Testis (tissue), 3 donors: ENCODE measurements around the gene WDR88. TPM values are rescaled to one million over a fixed set of nuclear protein-coding genes. Genes with fewer than 3 reads are reported as not detected.

ENCODE experiments used
- DNase-seq: peaks from one replicate; pipeline ENCODE4 v3.0.0-alpha.2; 2019
- H3K27ac ChIP-seq, 2 donors: fragments of 200-600 bp; sonication (generic); one replicate each; pipeline ENCODE4 v1.5.1; 2019
- H3K27me3 ChIP-seq: fragments of 200-600 bp; sonication (generic); one replicate; pipeline ENCODE4 v1.5.1; 2019
- H3K36me3 ChIP-seq: fragments of 200-600 bp; sonication (generic); one replicate; pipeline ENCODE4 v1.5.1; 2017; ENCODE audit warnings: low read depth; ENCODE audit errors: missing control alignments
- H3K4me1 ChIP-seq: fragments of 200-600 bp; sonication (generic); one replicate; pipeline ENCODE4 v1.5.1; 2019
- H3K4me3 ChIP-seq, 2 donors: fragments of 200-600 bp; sonication (generic); one replicate each; pipeline ENCODE4 v1.5.1; 2017 to 2019
- H3K9me3 ChIP-seq: fragments of 200-600 bp; sonication (generic); one replicate; pipeline ENCODE4 v1.5.1; 2017
- CTCF ChIP-seq, 3 experiments: fragments of 450-650 bp in 2 of 3; fragments of 200-600 bp in 1 of 3; sonication (generic) in 1 of 3; IDR thresholded peaks; one replicate each; pipeline ENCODE4 v1.5.1; 2016 to 2019; ENCODE audit warnings: antibody characterized with exemption in 3 of 3, mild to moderate bottlenecking in 2 of 3, moderate library complexity in 1 of 3
- POLR2A ChIP-seq: fragments of 450-650 bp; IDR thresholded peaks from one replicate; pipeline ENCODE4 v1.6.1; 2017; ENCODE audit warnings: antibody characterized with exemption, mild to moderate bottlenecking, moderate library complexity
- WGBS, 2 donors: methylation state at CpG; one replicate each; pipeline ENCODE4 v1.1.5; 2018; 5-methylcytosine and 5-hydroxymethylcytosine counted together
- intact Hi-C: fragments of 100-400 bp; cut with DNase I; formaldehyde crosslinking; loops from one replicate; pipeline ENCODE4 v1.15.1; 2023; ENCODE audit warnings: low total_unique reads
- polyA plus RNA-seq: library from polyadenylated mRNA; stranded (reverse); fragments of 350-450 nt; fragmentation: Illumina TruSeq; extraction: RNeasy Lipid Tissue Mini Kit (QIAGEN cat#74804); gene quantifications from one replicate; pipeline ENCODE4 v1.2.3, GENCODE V29; 2014; ENCODE audit warnings: low read depth, low replicate concordance; ENCODE audit not compliant: insufficient read depth
- total RNA-seq, 2 donors: library from RNA; depleted of rRNA; stranded (reverse); fragments of >200 nt; gene quantifications; one replicate each; pipeline ENCODE4 v1.2.3, GENCODE V29; 2016

WDR88 gene
- total and polyA plus RNA-seq, 3 donors from 2014 or later: 5.0 to 15.3 (median 8.9) TPM

DNA sequence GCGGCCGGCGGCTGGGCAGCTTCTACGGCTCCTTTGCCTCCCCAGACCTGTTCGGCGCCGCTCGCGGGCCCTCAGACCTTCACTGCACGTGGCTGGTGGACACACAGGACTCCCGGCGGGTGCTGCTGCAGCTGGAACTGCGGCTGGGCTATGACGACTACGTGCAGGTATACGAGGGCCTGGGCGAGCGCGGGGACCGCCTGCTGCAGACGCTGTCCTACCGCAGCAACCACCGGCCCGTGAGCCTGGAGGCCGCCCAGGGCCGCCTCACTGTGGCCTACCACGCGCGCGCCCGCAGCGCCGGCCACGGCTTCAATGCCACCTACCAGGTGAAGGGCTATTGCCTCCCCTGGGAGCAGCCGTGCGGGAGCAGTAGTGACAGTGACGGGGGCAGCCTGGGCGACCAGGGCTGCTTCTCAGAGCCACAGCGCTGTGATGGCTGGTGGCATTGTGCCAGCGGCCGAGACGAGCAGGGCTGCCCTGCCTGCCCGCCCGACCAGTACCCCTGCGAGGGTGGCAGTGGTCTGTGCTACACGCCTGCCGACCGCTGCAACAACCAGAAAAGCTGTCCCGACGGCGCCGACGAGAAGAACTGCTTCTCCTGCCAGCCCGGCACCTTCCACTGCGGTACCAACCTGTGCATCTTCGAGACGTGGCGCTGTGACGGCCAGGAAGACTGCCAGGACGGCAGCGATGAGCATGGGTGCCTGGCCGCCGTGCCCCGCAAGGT is 73.8 kb downstream of the WDR88 start:
- WGBS, 2 donors: 93 to 100% methylated on average over 16 to 52 of the region's 64 CpGs
- H3K36me3 ChIP-seq: no peaks in the 10 kb centered on the region
- no peaks in the 10 kb centered on the region for H3K9me3 ChIP-seq
- TF ChIP-seq POLR2A (no peak), CTCF (IDR thresholded peaks at IDR 0.05) (no peak)
- DNase-seq: no peak
- no peaks in the 10 kb centered on the region for H3K27me3 ChIP-seq
- H3K4me1 ChIP-seq: peaks cover 2% of the 10 kb centered on the region
- no peak overlapping the region for H3K4me3 ChIP-seq
- H3K27ac ChIP-seq: no peak overlapping the region
- intact Hi-C loops: no loop called here

- WGBS, 2 donors: 94 to 96% methylated on average over 18 to 37 of the region's 38 CpGs
- no peak overlapping the region for H3K4me3 ChIP-seq
- peaks cover 2% of the 10 kb centered on the region for H3K4me1 ChIP-seq
- intact Hi-C loops: no loop called here
- H3K36me3 ChIP-seq: no peaks in the 10 kb centered on the region
- DNase-seq: no peak
- TF ChIP-seq POLR2A: no peak
- TF ChIP-seq CTCF (IDR thresholded peaks at IDR 0.05): no peak
- no peaks in the 10 kb centered on the region for H3K27me3 ChIP-seq
- H3K9me3 ChIP-seq: no peaks in the 10 kb centered on the region
- H3K27ac ChIP-seq: no peak overlapping the region
Observed at GRCh38 chr19:33206261-33207039, 74.5 kb downstream of the WDR88 start.

DNA sequence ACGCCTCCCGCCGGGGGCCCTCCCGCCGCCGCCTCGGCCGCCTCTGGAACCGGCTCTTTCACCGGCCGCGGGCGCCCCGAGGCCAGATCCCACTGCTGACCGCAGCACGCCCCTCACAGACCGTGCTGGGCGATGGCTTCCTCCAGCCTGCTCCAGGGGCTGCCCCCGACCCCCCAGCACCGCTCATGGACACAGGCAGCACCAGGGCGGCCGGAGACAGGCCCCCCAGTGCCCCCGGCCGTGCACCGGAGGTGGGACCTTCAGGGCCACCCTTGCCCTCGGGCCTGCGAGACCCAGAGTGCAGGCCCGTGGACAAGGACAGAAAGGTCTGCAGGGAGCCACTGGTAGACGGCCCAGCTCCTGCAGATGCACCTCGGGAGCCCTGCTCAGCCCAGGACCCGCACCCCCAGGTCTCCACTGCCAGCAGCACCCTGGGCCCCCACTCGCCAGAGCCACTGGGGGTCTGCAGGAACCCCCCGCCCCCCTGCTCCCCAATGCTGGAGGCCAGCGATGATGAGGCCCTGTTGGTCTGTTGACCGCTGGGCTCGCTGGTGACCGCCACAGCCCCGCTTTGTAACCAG is 75.2 kb downstream of the WDR88 start:
- no peak for DNase-seq
- TF ChIP-seq CTCF (IDR thresholded peaks at IDR 0.05): no peak
- no peak for TF ChIP-seq POLR2A
- H3K4me1 ChIP-seq: peaks cover 2% of the 10 kb centered on the region
- no peak overlapping the region for H3K27ac ChIP-seq
- H3K27me3 ChIP-seq: no peaks in the 10 kb centered on the region
- H3K4me3 ChIP-seq: no peak overlapping the region
- intact Hi-C loops: no loop called here
- 94 to 97% methylated on average over 6 to 37 of the region's 38 CpGs for whole genome bisulfite sequencing, 2 donors
- H3K36me3 ChIP-seq: no peaks in the 10 kb centered on the region
- no peaks in the 10 kb centered on the region for H3K9me3 ChIP-seq

DNA sequence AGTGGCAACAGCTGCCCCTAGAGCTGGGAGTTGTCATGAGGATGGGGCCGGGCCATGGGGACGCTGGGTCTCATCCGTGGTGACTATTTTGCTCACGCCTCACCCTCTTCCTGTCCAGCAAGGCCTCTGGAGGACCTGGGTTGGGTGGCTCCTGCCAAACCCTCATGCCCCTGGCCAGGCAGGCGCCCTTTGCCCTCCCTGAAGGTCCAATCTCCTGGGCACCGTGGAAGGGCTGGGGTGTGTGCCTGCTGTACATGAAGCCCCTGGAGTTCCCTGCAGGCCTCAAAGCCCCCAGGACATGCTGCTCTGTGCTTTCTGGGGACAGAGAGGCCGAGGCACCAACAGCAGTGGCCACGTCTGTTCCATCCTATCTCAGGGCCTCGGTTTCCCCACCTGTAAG is 76.0 kb downstream of the WDR88 start:
- intact Hi-C loops: no loop called here
- Histone ChIP-seq H3K4me3 (no peak overlapping the region), H3K4me1 (peaks cover 2% of the 10 kb centered on the region), H3K36me3 (no peaks in the 10 kb centered on the region), H3K27ac (no peak overlapping the region), H3K9me3 (no peaks in the 10 kb centered on the region), H3K27me3 (no peaks in the 10 kb centered on the region)
- TF ChIP-seq CTCF (IDR thresholded peaks at IDR 0.05): no peak
- TF ChIP-seq POLR2A: no peak
- 88 to 89% methylated on average over 3 to 9 of the region's 9 CpGs for WGBS, 2 donors
- no peak for DNase-seq
